ENCODE results near the gene KCNJ1.

KCNJ1 gene

GRCh38 chr11:128882451-128882850, 15.4 kb upstream of the KCNJ1 start:
- DNase-seq (ENCODE audit: low read depth in 2 of 2), result no peak

- no peak for DNase-seq (ENCODE audit: low read depth in 2 of 2)
Measured at GRCh38 chr11:128881221-128881620, 14.1 kb upstream of the KCNJ1 start.

- no peak for DNase-seq (ENCODE audit: low read depth in 2 of 2)
Measured at GRCh38 chr11:128879817-128880216, 12.7 kb upstream of the KCNJ1 start.

- no peak for DNase-seq (ENCODE audit: low read depth in 2 of 2)
Measured at GRCh38 chr11:128878455-128878854, 11.4 kb upstream of the KCNJ1 start.

- no peak for DNase-seq (ENCODE audit: low read depth in 2 of 2)
Measured at GRCh38 chr11:128877726-128878125, 10.6 kb upstream of the KCNJ1 start.

GRCh38 chr11:128876133-128876650, 9.1 kb upstream of the KCNJ1 start:
- DNase-seq (ENCODE audit: low read depth in 2 of 2), result no peak

GRCh38 chr11:128874427-128874826, 7.3 kb upstream of the KCNJ1 start:
- no peak for DNase-seq (ENCODE audit: low read depth in 2 of 2)

- no peak for DNase-seq (ENCODE audit: low read depth in 2 of 2)
Measured at GRCh38 chr11:128872594-128872993, 5.5 kb upstream of the KCNJ1 start.

- DNase-seq (ENCODE audit: low read depth in 2 of 2), result no peak
Measured at GRCh38 chr11:128872094-128872493, 5.0 kb upstream of the KCNJ1 start.

- no peak for DNase-seq (ENCODE audit: low read depth in 2 of 2)
Measured at GRCh38 chr11:128871168-128871610, 4.1 kb upstream of the KCNJ1 start.

GRCh38 chr11:128868841-128869671, 2.0 kb upstream of the KCNJ1 start:
- no peak for DNase-seq (ENCODE audit: low read depth in 2 of 2)

GRCh38 chr11:128865490-128865889, 1.6 kb downstream of the KCNJ1 start:
- no peak for DNase-seq (ENCODE audit: low read depth in 2 of 2)

GRCh38 chr11:128862908-128863660, 4.0 kb downstream of the KCNJ1 start:
- DNase-seq (ENCODE audit: low read depth in 2 of 2), result no peak

GRCh38 chr11:128862406-128862805, 4.7 kb downstream of the KCNJ1 start:
- DNase-seq (ENCODE audit: low read depth in 2 of 2), result no peak

- no peak for DNase-seq (ENCODE audit: low read depth in 2 of 2)
Measured at GRCh38 chr11:128860571-128861361, 6.3 kb downstream of the KCNJ1 start.

- peak; percentile 34 to 39 for DNase-seq (ENCODE audit: low read depth in 2 of 2)
Measured at GRCh38 chr11:128859563-128860441, 7.3 kb downstream of the KCNJ1 start.

- DNase-seq (ENCODE audit: low read depth in 2 of 2), result no peak
Measured at GRCh38 chr11:128857341-128857740, 9.8 kb downstream of the KCNJ1 start.

- no peak for DNase-seq (ENCODE audit: low read depth in 2 of 2)
Measured at GRCh38 chr11:128856241-128856640, 10.9 kb downstream of the KCNJ1 start.

GRCh38 chr11:128854841-128855240, 12.3 kb downstream of the KCNJ1 start:
- no peak for DNase-seq (ENCODE audit: low read depth in 2 of 2)

- DNase-seq (ENCODE audit: low read depth in 2 of 2), result no peak
Measured at GRCh38 chr11:128853559-128853958, 13.5 kb downstream of the KCNJ1 start.

Measured in activated CD8-positive, alpha-beta memory T cell treated with anti-CD3 and anti-CD28 coated beads for 4 hours (primary cell).